ENCODE measurements around the gene PIPOX.

DNA sequence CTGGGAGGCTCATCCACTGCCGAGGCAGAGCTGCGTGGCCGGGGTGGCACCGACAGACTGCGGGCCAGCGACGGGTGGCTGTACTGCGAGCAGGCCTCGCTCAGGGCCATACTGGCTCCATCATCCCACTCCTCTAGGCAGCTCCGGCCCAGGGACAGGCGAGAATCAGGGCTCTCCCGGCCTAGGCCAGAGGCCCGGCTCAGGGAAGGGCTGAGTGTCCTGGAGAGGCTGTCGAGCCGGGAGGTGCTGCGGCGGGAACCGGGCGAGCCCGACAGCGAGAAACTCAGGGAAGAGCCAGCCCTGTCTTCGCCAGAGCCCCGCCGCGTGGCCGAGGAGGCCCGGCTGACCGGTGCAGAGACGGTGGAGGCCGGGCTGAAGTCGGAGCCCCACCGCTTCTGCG, 37.4 kb downstream of the PIPOX start:
- TF ChIP-seq, protein P1, sequence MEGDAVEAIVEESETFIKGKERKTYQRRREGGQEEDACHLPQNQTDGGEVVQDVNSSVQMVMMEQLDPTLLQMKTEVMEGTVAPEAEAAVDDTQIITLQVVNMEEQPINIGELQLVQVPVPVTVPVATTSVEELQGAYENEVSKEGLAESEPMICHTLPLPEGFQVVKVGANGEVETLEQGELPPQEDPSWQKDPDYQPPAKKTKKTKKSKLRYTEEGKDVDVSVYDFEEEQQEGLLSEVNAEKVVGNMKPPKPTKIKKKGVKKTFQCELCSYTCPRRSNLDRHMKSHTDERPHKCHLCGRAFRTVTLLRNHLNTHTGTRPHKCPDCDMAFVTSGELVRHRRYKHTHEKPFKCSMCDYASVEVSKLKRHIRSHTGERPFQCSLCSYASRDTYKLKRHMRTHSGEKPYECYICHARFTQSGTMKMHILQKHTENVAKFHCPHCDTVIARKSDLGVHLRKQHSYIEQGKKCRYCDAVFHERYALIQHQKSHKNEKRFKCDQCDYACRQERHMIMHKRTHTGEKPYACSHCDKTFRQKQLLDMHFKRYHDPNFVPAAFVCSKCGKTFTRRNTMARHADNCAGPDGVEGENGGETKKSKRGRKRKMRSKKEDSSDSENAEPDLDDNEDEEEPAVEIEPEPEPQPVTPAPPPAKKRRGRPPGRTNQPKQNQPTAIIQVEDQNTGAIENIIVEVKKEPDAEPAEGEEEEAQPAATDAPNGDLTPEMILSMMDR (IDR thresholded peaks at IDR 0.05; ENCODE audit: insufficient read depth, low read length), result no peak
- TF ChIP-seq, protein P2, sequence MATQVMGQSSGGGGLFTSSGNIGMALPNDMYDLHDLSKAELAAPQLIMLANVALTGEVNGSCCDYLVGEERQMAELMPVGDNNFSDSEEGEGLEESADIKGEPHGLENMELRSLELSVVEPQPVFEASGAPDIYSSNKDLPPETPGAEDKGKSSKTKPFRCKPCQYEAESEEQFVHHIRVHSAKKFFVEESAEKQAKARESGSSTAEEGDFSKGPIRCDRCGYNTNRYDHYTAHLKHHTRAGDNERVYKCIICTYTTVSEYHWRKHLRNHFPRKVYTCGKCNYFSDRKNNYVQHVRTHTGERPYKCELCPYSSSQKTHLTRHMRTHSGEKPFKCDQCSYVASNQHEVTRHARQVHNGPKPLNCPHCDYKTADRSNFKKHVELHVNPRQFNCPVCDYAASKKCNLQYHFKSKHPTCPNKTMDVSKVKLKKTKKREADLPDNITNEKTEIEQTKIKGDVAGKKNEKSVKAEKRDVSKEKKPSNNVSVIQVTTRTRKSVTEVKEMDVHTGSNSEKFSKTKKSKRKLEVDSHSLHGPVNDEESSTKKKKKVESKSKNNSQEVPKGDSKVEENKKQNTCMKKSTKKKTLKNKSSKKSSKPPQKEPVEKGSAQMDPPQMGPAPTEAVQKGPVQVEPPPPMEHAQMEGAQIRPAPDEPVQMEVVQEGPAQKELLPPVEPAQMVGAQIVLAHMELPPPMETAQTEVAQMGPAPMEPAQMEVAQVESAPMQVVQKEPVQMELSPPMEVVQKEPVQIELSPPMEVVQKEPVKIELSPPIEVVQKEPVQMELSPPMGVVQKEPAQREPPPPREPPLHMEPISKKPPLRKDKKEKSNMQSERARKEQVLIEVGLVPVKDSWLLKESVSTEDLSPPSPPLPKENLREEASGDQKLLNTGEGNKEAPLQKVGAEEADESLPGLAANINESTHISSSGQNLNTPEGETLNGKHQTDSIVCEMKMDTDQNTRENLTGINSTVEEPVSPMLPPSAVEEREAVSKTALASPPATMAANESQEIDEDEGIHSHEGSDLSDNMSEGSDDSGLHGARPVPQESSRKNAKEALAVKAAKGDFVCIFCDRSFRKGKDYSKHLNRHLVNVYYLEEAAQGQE (IDR thresholded peaks at IDR 0.05; ENCODE audit: insufficient replicate concordance, low read depth), result no peak
- no peak for TF ChIP-seq POLR2AphosphoS5 (IDR thresholded peaks at IDR 0.05; ENCODE audit: low read depth)
- no peak for TF ChIP-seq GABPA (IDR thresholded peaks at IDR 0.05; ENCODE audit: low read depth)
- TF ChIP-seq SPI1 (IDR thresholded peaks at IDR 0.05; ENCODE audit: borderline replicate concordance, low read depth), result no peak

Measured in HL-60 (cell line).